Measurements from ENCODE around the gene PHACTR1. TPM values are rescaled to one million over a fixed set of nuclear protein-coding genes. Genes with fewer than 3 reads are reported as not detected.

PHACTR1 gene
- total RNA-seq, 1 donor from 2014 or later = 14.1 TPM

GRCh38 chr6:12990162-12990561 lies 273.6 kb downstream of the PHACTR1 start:
- DNase-seq (ENCODE audit: low spot score) = no peak

GRCh38 chr6:12991435-12991834 lies 274.9 kb downstream of the PHACTR1 start:
- no peak for DNase-seq (ENCODE audit: low spot score)

- no peak for DNase-seq (ENCODE audit: low spot score)
Observed at GRCh38 chr6:12992770-12993169, 276.2 kb downstream of the PHACTR1 start.

- DNase-seq (ENCODE audit: low spot score) = no peak
Observed at GRCh38 chr6:12993283-12993898, 276.8 kb downstream of the PHACTR1 start.

- DNase-seq (ENCODE audit: low spot score) = no peak
Observed at GRCh38 chr6:12995419-12995818, 278.9 kb downstream of the PHACTR1 start.

GRCh38 chr6:13000537-13000936 lies 284.0 kb downstream of the PHACTR1 start:
- no peak for DNase-seq (ENCODE audit: low spot score)

GRCh38 chr6:13001927-13002326 lies 285.4 kb downstream of the PHACTR1 start:
- DNase-seq (ENCODE audit: low spot score) = no peak

GRCh38 chr6:13004601-13005000 lies 288.0 kb downstream of the PHACTR1 start:
- DNase-seq (ENCODE audit: low spot score) = no peak

GRCh38 chr6:13005994-13006393 lies 289.4 kb downstream of the PHACTR1 start:
- DNase-seq (ENCODE audit: low spot score) = no peak

- no peak for DNase-seq (ENCODE audit: low spot score)
Observed at GRCh38 chr6:13006578-13007300, 290.2 kb downstream of the PHACTR1 start.

GRCh38 chr6:13007744-13008143 lies 291.2 kb downstream of the PHACTR1 start:
- no peak for DNase-seq (ENCODE audit: low spot score)

GRCh38 chr6:13009031-13009430 lies 292.5 kb downstream of the PHACTR1 start:
- no peak for DNase-seq (ENCODE audit: low spot score)

- DNase-seq (ENCODE audit: low spot score) = no peak
Observed at GRCh38 chr6:13009461-13009860, 292.9 kb downstream of the PHACTR1 start.

GRCh38 chr6:13011612-13012146 lies 295.1 kb downstream of the PHACTR1 start:
- no peak for DNase-seq (ENCODE audit: low spot score)

- no peak for DNase-seq (ENCODE audit: low spot score)
Observed at GRCh38 chr6:13012296-13012695, 295.7 kb downstream of the PHACTR1 start.

GRCh38 chr6:13012977-13013680 lies 296.6 kb downstream of the PHACTR1 start:
- DNase-seq (ENCODE audit: low spot score) = no peak

- no peak for DNase-seq (ENCODE audit: low spot score)
Observed at GRCh38 chr6:13013681-13014503, 297.3 kb downstream of the PHACTR1 start.

- no peak for DNase-seq (ENCODE audit: low spot score)
Observed at GRCh38 chr6:13014504-13015378, 298.2 kb downstream of the PHACTR1 start.

GRCh38 chr6:13015379-13015681 lies 298.8 kb downstream of the PHACTR1 start:
- no peak for DNase-seq (ENCODE audit: low spot score)

GRCh38 chr6:13024616-13025015 lies 308.0 kb downstream of the PHACTR1 start:
- DNase-seq (ENCODE audit: low spot score) = no peak

Measured in ureter (tissue), 1 donor.